ENCODE data around the gene WNT3. TPM values are rescaled to one million over a fixed set of nuclear protein-coding genes. Genes with fewer than 3 reads are reported as not detected.
"Not testable (repeated sequence)": the region's sequence is repeated elsewhere in the genome, so short reads cannot be mapped to it uniquely, and the experiment has no call there.

The WNT3 gene
- total and polyA plus RNA-seq, 9 donors, result 1.9 to 8.9 (median 2.8) TPM

GRCh38 chr17:46774108-46774737 lies 44.3 kb downstream of the WNT3 start:
- no peaks in the 10 kb centered on the region for H3K36me3 ChIP-seq (ENCODE audit: control insufficient read depth, insufficient read depth, low read length)
- H3K27ac ChIP-seq (ENCODE audit: low read length), result no peak overlapping the region
- H3K9me3 ChIP-seq (replicated peaks; ENCODE audit: control insufficient read depth, low read depth, low read length), result no peaks in the 10 kb centered on the region
- WGBS (ENCODE audit: insufficient coverage), result 74% methylated on average over 5 of the region's 10 CpGs
- peaks cover 36% of the 10 kb centered on the region for H3K27me3 ChIP-seq (ENCODE audit: control insufficient read depth, insufficient read depth, low read length)
- DNase-seq, result no peak
- peaks cover 26% of the 10 kb centered on the region for H3K4me1 ChIP-seq (ENCODE audit: control insufficient read depth, insufficient read depth, low read length)
- no peak overlapping the region for H3K4me3 ChIP-seq (ENCODE audit: low read length)

GRCh38 chr17:46773676-46774075 lies 44.8 kb downstream of the WNT3 start:
- no peak for DNase-seq
- WGBS (ENCODE audit: insufficient coverage), result 59% methylated on average over 15 of the region's 15 CpGs
- no peaks in the 10 kb centered on the region for H3K9me3 ChIP-seq (replicated peaks; ENCODE audit: control insufficient read depth, low read depth, low read length)
- H3K27ac ChIP-seq (ENCODE audit: low read length), result no peak overlapping the region
- H3K4me3 ChIP-seq (ENCODE audit: low read length), result no peak overlapping the region
- peaks cover 24% of the 10 kb centered on the region for H3K4me1 ChIP-seq (ENCODE audit: control insufficient read depth, insufficient read depth, low read length)
- H3K36me3 ChIP-seq (ENCODE audit: control insufficient read depth, insufficient read depth, low read length), result no peaks in the 10 kb centered on the region
- H3K27me3 ChIP-seq (ENCODE audit: control insufficient read depth, insufficient read depth, low read length), result peaks cover 35% of the 10 kb centered on the region

- no peak for DNase-seq
- Histone ChIP-seq H3K27me3 (ENCODE audit: control insufficient read depth, insufficient read depth, low read length) (peaks cover 34% of the 10 kb centered on the region), H3K4me3 (ENCODE audit: low read length) (no peak overlapping the region), H3K9me3 (replicated peaks; ENCODE audit: control insufficient read depth, low read depth, low read length) (no peaks in the 10 kb centered on the region), H3K4me1 (ENCODE audit: control insufficient read depth, insufficient read depth, low read length) (peaks cover 24% of the 10 kb centered on the region), H3K36me3 (ENCODE audit: control insufficient read depth, insufficient read depth, low read length) (no peaks in the 10 kb centered on the region), H3K27ac (ENCODE audit: low read length) (no peak overlapping the region)
- WGBS (ENCODE audit: insufficient coverage), result 54% methylated on average over 3 of the region's 6 CpGs
Measured at GRCh38 chr17:46773221-46773605, 45.3 kb downstream of the WNT3 start.

GRCh38 chr17:46772475-46773220 lies 45.8 kb downstream of the WNT3 start:
- Histone ChIP-seq H3K9me3 (replicated peaks; ENCODE audit: control insufficient read depth, low read depth, low read length) (no peaks in the 10 kb centered on the region), H3K36me3 (ENCODE audit: control insufficient read depth, insufficient read depth, low read length) (no peaks in the 10 kb centered on the region), H3K27ac (ENCODE audit: low read length) (no peak overlapping the region), H3K27me3 (ENCODE audit: control insufficient read depth, insufficient read depth, low read length) (peaks cover 30% of the 10 kb centered on the region), H3K4me3 (ENCODE audit: low read length) (peak overlapping the region; percentile 52), H3K4me1 (ENCODE audit: control insufficient read depth, insufficient read depth, low read length) (peaks cover 24% of the 10 kb centered on the region)
- 6% methylated on average over 8 of the region's 16 CpGs for WGBS (ENCODE audit: insufficient coverage)
- DNase-seq, result no peak

- peak; percentile 66 for DNase-seq
Measured at GRCh38 chr17:46771561-46772474, 46.7 kb downstream of the WNT3 start.

GRCh38 chr17:46770818-46771560 lies 47.5 kb downstream of the WNT3 start:
- Histone ChIP-seq H3K4me3 (ENCODE audit: low read length) (peak overlapping the region; percentile 42), H3K27me3 (ENCODE audit: control insufficient read depth, insufficient read depth, low read length) (peaks cover 19% of the 10 kb centered on the region), H3K9me3 (replicated peaks; ENCODE audit: control insufficient read depth, low read depth, low read length) (no peaks in the 10 kb centered on the region), H3K36me3 (ENCODE audit: control insufficient read depth, insufficient read depth, low read length) (no peaks in the 10 kb centered on the region), H3K27ac (ENCODE audit: low read length) (no peak overlapping the region), H3K4me1 (ENCODE audit: control insufficient read depth, insufficient read depth, low read length) (peaks cover 24% of the 10 kb centered on the region)
- peak; percentile 69 for DNase-seq
- WGBS (ENCODE audit: insufficient coverage), result 2% methylated on average over 69 of the region's 73 CpGs

More at GRCh38 chr17:46771561-46772474, 46.7 kb downstream of the WNT3 start:
- Histone ChIP-seq H3K27me3 (ENCODE audit: control insufficient read depth, insufficient read depth, low read length) (peaks cover 24% of the 10 kb centered on the region), H3K4me3 (ENCODE audit: low read length) (peak overlapping the region; percentile 52), H3K36me3 (ENCODE audit: control insufficient read depth, insufficient read depth, low read length) (no peaks in the 10 kb centered on the region), H3K27ac (ENCODE audit: low read length) (peak overlapping the region; percentile 29), H3K9me3 (replicated peaks; ENCODE audit: control insufficient read depth, low read depth, low read length) (no peaks in the 10 kb centered on the region), H3K4me1 (ENCODE audit: control insufficient read depth, insufficient read depth, low read length) (peaks cover 24% of the 10 kb centered on the region)
- WGBS (ENCODE audit: insufficient coverage), result 1% methylated on average over 133 of the region's 135 CpGs

- no peak for DNase-seq
- no peak overlapping the region for H3K27ac ChIP-seq (ENCODE audit: low read length)
- peaks cover 19% of the 10 kb centered on the region for H3K27me3 ChIP-seq (ENCODE audit: control insufficient read depth, insufficient read depth, low read length)
- 30% methylated on average over 9 of the region's 14 CpGs for WGBS (ENCODE audit: insufficient coverage)
- H3K9me3 ChIP-seq (replicated peaks; ENCODE audit: control insufficient read depth, low read depth, low read length), result no peaks in the 10 kb centered on the region
- H3K36me3 ChIP-seq (ENCODE audit: control insufficient read depth, insufficient read depth, low read length), result no peaks in the 10 kb centered on the region
- H3K4me3 ChIP-seq (ENCODE audit: low read length), result peak overlapping the region; percentile 42
- peaks cover 25% of the 10 kb centered on the region for H3K4me1 ChIP-seq (ENCODE audit: control insufficient read depth, insufficient read depth, low read length)
Measured at GRCh38 chr17:46770439-46770817, 48.1 kb downstream of the WNT3 start.

- Histone ChIP-seq H3K36me3 (ENCODE audit: control insufficient read depth, insufficient read depth, low read length) (no peaks in the 10 kb centered on the region), H3K27ac (ENCODE audit: low read length) (no peak overlapping the region), H3K27me3 (ENCODE audit: control insufficient read depth, insufficient read depth, low read length) (peaks cover 19% of the 10 kb centered on the region), H3K9me3 (replicated peaks; ENCODE audit: control insufficient read depth, low read depth, low read length) (no peaks in the 10 kb centered on the region), H3K4me3 (ENCODE audit: low read length) (peak overlapping the region; percentile 42), H3K4me1 (ENCODE audit: control insufficient read depth, insufficient read depth, low read length) (peaks cover 30% of the 10 kb centered on the region)
- peak; percentile 59 for DNase-seq
- 5% methylated on average over 54 of the region's 56 CpGs for WGBS (ENCODE audit: insufficient coverage)
Measured at GRCh38 chr17:46769531-46770438, 48.7 kb downstream of the WNT3 start.

- DNase-seq; H3K4me3 ChIP-seq (ENCODE audit: low read length); H3K9me3 ChIP-seq (replicated peaks; ENCODE audit: control insufficient read depth, low read depth, low read length); H3K36me3 ChIP-seq (ENCODE audit: control insufficient read depth, insufficient read depth, low read length); H3K27ac ChIP-seq (ENCODE audit: low read length): not testable (repeated sequence)
- 92% methylated on average over 5 of the region's 14 CpGs for WGBS (ENCODE audit: insufficient coverage)
- H3K27me3 ChIP-seq (ENCODE audit: control insufficient read depth, insufficient read depth, low read length), result peaks cover 19% of the 10 kb centered on the region
- H3K4me1 ChIP-seq (ENCODE audit: control insufficient read depth, insufficient read depth, low read length), result peaks cover 36% of the 10 kb centered on the region
Measured at GRCh38 chr17:46768896-46769295, 49.6 kb downstream of the WNT3 start.

Measured in muscle of leg (tissue), 11 donors.